Prostate gland (tissue), 2 donors: ENCODE results near the gene SEMA4C. TPM values are rescaled to one million over a fixed set of nuclear protein-coding genes. Genes with fewer than 3 reads are reported as not detected.

Experiments used
- DNase-seq: peaks from one replicate; pipeline ENCODE4 v3.0.0-alpha.2; 2019; ENCODE audit warnings: low spot score
- H3K27ac ChIP-seq, 2 donors: fragments of 200-600 bp; sonication (generic); 2 replicates each; pipeline ENCODE4 v1.5.1; 2017 to 2019
- H3K27me3 ChIP-seq: fragments of 200-600 bp; sonication (generic); replicated peaks from 2 replicates; pipeline ENCODE4 v1.5.1; 2019; ENCODE audit not compliant: insufficient read depth
- H3K36me3 ChIP-seq, 2 donors: fragments of 200-600 bp; sonication (generic); 1 replicate in 1 of 2; 2 replicates in 1 of 2; pipeline versions ENCODE4 v1.5.1 to v1.8.1; 2017 to 2019
- H3K4me1 ChIP-seq: fragments of 200-600 bp; sonication (generic); replicated peaks from 2 replicates; pipeline ENCODE4 v1.5.1; 2019
- H3K4me3 ChIP-seq, 2 donors: fragments of 200-600 bp; sonication (generic); 2 replicates each; pipeline ENCODE4 v1.5.1; 2017 to 2019
- H3K9me3 ChIP-seq: fragments of 200-600 bp; sonication (generic); 2 replicates; pipeline ENCODE4 v1.5.1; 2017
- CTCF ChIP-seq, 4 experiments: fragments of 200-600 bp in 2 of 4; fragments of 450-650 bp in 2 of 4; sonication (generic) in 2 of 4; IDR thresholded peaks; 1 replicate in 3 of 4; 2 replicates in 1 of 4; pipeline ENCODE4 v1.5.1; 2016 to 2019; ENCODE audit warnings: antibody characterized with exemption in 4 of 4, mild to moderate bottlenecking in 2 of 4, moderate library complexity in 2 of 4
- POLR2A ChIP-seq: fragments of 450-650 bp; IDR thresholded peaks from one replicate; pipeline ENCODE4 v1.6.1; 2016; ENCODE audit warnings: antibody characterized with exemption, mild to moderate bottlenecking
- POLR2AphosphoS5 ChIP-seq: sonication (generic); formaldehyde crosslinking; IDR thresholded peaks from one replicate; pipeline ENCODE4 v1.6.1; 2017; ENCODE audit warnings: antibody characterized with exemption
- WGBS: methylation state at CpG from one replicate; pipeline ENCODE4 v1.1.5; 2018; 5-methylcytosine and 5-hydroxymethylcytosine counted together
- intact Hi-C: fragments of 100-400 bp; cut with DNase I; formaldehyde crosslinking; loops from one replicate; pipeline ENCODE4 v1.14.2; 2022
- total RNA-seq, 2 donors: library from RNA; depleted of rRNA; stranded (reverse); fragments of >200 nt; gene quantifications; one replicate each; pipeline ENCODE4 v1.1.0, GENCODE V29; 2016

SEMA4C gene
- total RNA-seq, 2 donors from 2014 or later, result 35.8 to 45.9 TPM

GRCh38 chr2:96841701-96842495 is 28.0 kb downstream of the SEMA4C start:
- H3K27me3 ChIP-seq, result no peaks in the 10 kb centered on the region
- intact Hi-C loops, result no loop called here
- H3K4me1 ChIP-seq, result no peaks in the 10 kb centered on the region
- WGBS, result 80% methylated on average over 16 of the region's 16 CpGs
- DNase-seq, result no peak
- TF ChIP-seq POLR2A (no peak), POLR2AphosphoS5 (no peak), CTCF (IDR thresholded peaks at IDR 0.05) (no peak)
- no peaks in the 10 kb centered on the region for H3K36me3 ChIP-seq
- H3K9me3 ChIP-seq, result no peaks in the 10 kb centered on the region
- H3K4me3 ChIP-seq, result no peak overlapping the region
- no peak overlapping the region for H3K27ac ChIP-seq

- WGBS, result 88% methylated on average over 37 of the region's 37 CpGs
- Histone ChIP-seq H3K36me3 (no peaks in the 10 kb centered on the region), H3K27me3 (no peaks in the 10 kb centered on the region), H3K27ac (no peak overlapping the region), H3K4me3 (no peak overlapping the region), H3K9me3 (no peaks in the 10 kb centered on the region), H3K4me1 (no peaks in the 10 kb centered on the region)
- no peak for TF ChIP-seq CTCF (IDR thresholded peaks at IDR 0.05)
- TF ChIP-seq POLR2AphosphoS5, result no peak
- no peak for TF ChIP-seq POLR2A
- intact Hi-C loops, result no loop called here
- no peak for DNase-seq
These were observed 29.7 kb downstream of the SEMA4C start for GRCh38 chr2:96839875-96840850.

- Histone ChIP-seq H3K27me3 (no peaks in the 10 kb centered on the region), H3K4me1 (no peaks in the 10 kb centered on the region), H3K9me3 (no peaks in the 10 kb centered on the region), H3K4me3 (no peak overlapping the region), H3K27ac (no peak overlapping the region), H3K36me3 (no peaks in the 10 kb centered on the region)
- intact Hi-C loops, result no loop called here
- no peak for TF ChIP-seq CTCF (IDR thresholded peaks at IDR 0.05)
- no peak for TF ChIP-seq POLR2A
- TF ChIP-seq POLR2AphosphoS5, result no peak
- WGBS, result 32% methylated on average over 40 of the region's 42 CpGs
- no peak for DNase-seq
These were observed 30.5 kb downstream of the SEMA4C start for GRCh38 chr2:96839293-96839874.

GRCh38 chr2:96838345-96839292 is 31.3 kb downstream of the SEMA4C start:
- no peaks in the 10 kb centered on the region for H3K27me3 ChIP-seq
- intact Hi-C loops, result no loop called here
- WGBS, result 82% methylated on average over 23 of the region's 23 CpGs
- H3K4me3 ChIP-seq, result no peak overlapping the region
- H3K36me3 ChIP-seq, result no peaks in the 10 kb centered on the region
- no peaks in the 10 kb centered on the region for H3K9me3 ChIP-seq
- H3K4me1 ChIP-seq, result no peaks in the 10 kb centered on the region
- no peak for DNase-seq
- no peak overlapping the region for H3K27ac ChIP-seq
- TF ChIP-seq POLR2AphosphoS5, result no peak
- no peak for TF ChIP-seq CTCF (IDR thresholded peaks at IDR 0.05)
